ENCODE measurements around the gene SHOC1. TPM values are rescaled to one million over a fixed set of nuclear protein-coding genes. Genes with fewer than 3 reads are reported as not detected.

Gene SHOC1
- total and polyA plus RNA-seq, 4 donors: 0.18 to 0.48 (median 0.42) TPM

- Histone ChIP-seq H3K4me1 (ENCODE audit: control insufficient read depth in 5 of 5, insufficient read depth in 5 of 5, low read length in 5 of 5) (peaks cover 0 to 3% (median 2%) of the 10 kb centered on the region in 5 donors), H3K9me3 (ENCODE audit: control insufficient read depth in 4 of 4, insufficient read depth in 3 of 4, low read length in 3 of 4) (no peaks in the 10 kb centered on the region), H3K36me3 (ENCODE audit: control insufficient read depth in 4 of 4, insufficient read depth in 4 of 4, low read length in 4 of 4) (no peaks in the 10 kb centered on the region), H3K27me3 (ENCODE audit: control insufficient read depth in 3 of 3, insufficient read depth in 3 of 3, low read length in 2 of 3) (no peaks in the 10 kb centered on the region), H3K9ac (ENCODE audit: insufficient read depth in 1 of 2, low read length in 2 of 2) (no peak overlapping the region), H3K27ac (ENCODE audit: low read depth in 1 of 2, low read length in 1 of 2) (no peak overlapping the region), H3K4me3 (no peak overlapping the region)
- WGBS, 2 donors: 59 to 71% methylated on average over 2 of the region's 2 CpGs
- ATAC-seq (ENCODE audit: insufficient read depth, low FRiP score) (no peak), DNase-seq (no peak)
- no peak for TF ChIP-seq CTCF (IDR thresholded peaks at IDR 0.05; ENCODE audit: control extremely low read depth, extremely low read depth)
Observed at GRCh38 chr9:111836311-111836710, 41.6 kb upstream of the SHOC1 start.

- H3K4me3 ChIP-seq: no peak overlapping the region
- no peaks in the 10 kb centered on the region for H3K9me3 ChIP-seq (ENCODE audit: control insufficient read depth in 4 of 4, insufficient read depth in 3 of 4, low read length in 3 of 4)
- no peaks in the 10 kb centered on the region for H3K4me1 ChIP-seq (ENCODE audit: control insufficient read depth in 5 of 5, insufficient read depth in 5 of 5, low read length in 5 of 5)
- H3K27ac ChIP-seq (ENCODE audit: low read depth in 1 of 2, low read length in 1 of 2): no peak overlapping the region
- no peaks in the 10 kb centered on the region for H3K27me3 ChIP-seq (ENCODE audit: control insufficient read depth in 3 of 3, insufficient read depth in 3 of 3, low read length in 2 of 3)
- no peak for TF ChIP-seq CTCF (IDR thresholded peaks at IDR 0.05; ENCODE audit: control extremely low read depth, extremely low read depth)
- 79 to 87% methylated on average over 4 of the region's 4 CpGs for WGBS, 2 donors
- no peaks in the 10 kb centered on the region for H3K36me3 ChIP-seq (ENCODE audit: control insufficient read depth in 4 of 4, insufficient read depth in 4 of 4, low read length in 4 of 4)
- DNase-seq (no peak), ATAC-seq (ENCODE audit: insufficient read depth, low FRiP score) (no peak)
- H3K9ac ChIP-seq (ENCODE audit: insufficient read depth in 1 of 2, low read length in 2 of 2): no peak overlapping the region
Observed at GRCh38 chr9:111833941-111834340, 39.2 kb upstream of the SHOC1 start.

DNA sequence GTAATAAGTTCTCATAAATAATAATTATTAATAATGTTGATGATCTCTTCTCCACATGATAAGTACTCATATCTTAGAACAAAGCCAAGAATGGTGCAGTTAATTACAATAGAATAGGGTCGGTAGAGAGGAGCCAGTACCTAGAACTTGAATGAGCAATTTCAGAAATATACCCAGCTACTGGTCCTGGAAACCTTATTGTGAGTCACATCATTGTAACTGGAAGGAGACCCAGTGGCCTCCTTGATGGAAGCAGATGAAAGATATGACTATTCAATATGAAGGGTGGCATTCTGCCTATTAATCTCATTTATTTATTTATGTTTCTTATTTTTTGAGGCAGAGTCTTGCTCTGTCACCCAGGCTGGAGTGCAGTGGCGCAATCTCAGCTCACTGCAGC lies 37.7 kb upstream of the SHOC1 start:
- Histone ChIP-seq H3K27me3 (ENCODE audit: control insufficient read depth in 3 of 3, insufficient read depth in 3 of 3, low read length in 2 of 3) (no peaks in the 10 kb centered on the region), H3K4me3 (no peak overlapping the region), H3K4me1 (ENCODE audit: control insufficient read depth in 5 of 5, insufficient read depth in 5 of 5, low read length in 5 of 5) (no peaks in the 10 kb centered on the region), H3K36me3 (ENCODE audit: control insufficient read depth in 4 of 4, insufficient read depth in 4 of 4, low read length in 4 of 4) (no peaks in the 10 kb centered on the region), H3K27ac (ENCODE audit: low read depth in 1 of 2, low read length in 1 of 2) (no peak overlapping the region), H3K9me3 (ENCODE audit: control insufficient read depth in 4 of 4, insufficient read depth in 3 of 4, low read length in 3 of 4) (no peaks in the 10 kb centered on the region), H3K9ac (ENCODE audit: insufficient read depth in 1 of 2, low read length in 2 of 2) (no peak overlapping the region)
- ATAC-seq (ENCODE audit: insufficient read depth, low FRiP score): no peak
- DNase-seq: no peak
- no peak for TF ChIP-seq CTCF (IDR thresholded peaks at IDR 0.05; ENCODE audit: control extremely low read depth, extremely low read depth)
- WGBS, 2 donors: 89 to 93% methylated on average over 2 of the region's 2 CpGs

DNA sequence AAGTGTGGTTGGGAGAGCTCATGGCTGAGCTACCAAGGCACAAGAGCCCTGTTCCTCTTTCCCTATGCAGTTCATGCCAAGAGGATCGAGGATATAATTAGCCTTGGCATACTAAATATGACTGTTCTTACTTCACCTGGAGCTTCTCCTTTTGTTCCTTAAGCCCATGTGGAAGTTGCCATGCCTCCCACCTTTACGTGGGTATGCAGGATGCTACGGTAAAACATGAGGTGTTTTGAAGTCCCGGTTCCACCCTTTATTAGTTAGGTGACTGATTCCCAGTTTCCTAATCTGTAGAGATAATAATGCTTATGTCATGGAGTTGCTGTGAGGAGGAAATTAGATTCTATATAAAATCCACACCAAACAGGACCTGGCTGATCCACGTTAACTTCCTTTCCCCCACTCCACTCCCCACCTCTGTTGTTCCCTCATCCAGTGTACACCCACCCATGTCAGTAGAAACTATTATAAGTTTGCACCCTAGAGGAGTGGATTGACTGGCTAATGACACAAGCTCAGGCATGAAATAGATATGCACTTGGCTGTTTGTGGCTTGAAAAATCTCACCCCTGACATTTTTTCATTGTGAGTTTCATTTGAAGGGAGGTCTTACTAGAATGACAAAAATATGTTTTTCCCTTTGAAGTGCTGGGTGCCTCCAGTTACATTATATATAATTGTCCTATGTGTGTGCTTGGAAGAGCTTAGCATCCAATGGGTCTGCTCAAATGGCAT lies 36.8 kb upstream of the SHOC1 start:
- DNase-seq: no peak
- Histone ChIP-seq H3K4me3 (no peak overlapping the region), H3K9ac (ENCODE audit: insufficient read depth in 1 of 2, low read length in 2 of 2) (no peak overlapping the region), H3K4me1 (ENCODE audit: control insufficient read depth in 5 of 5, insufficient read depth in 5 of 5, low read length in 5 of 5) (no peaks in the 10 kb centered on the region), H3K27ac (ENCODE audit: low read depth in 1 of 2, low read length in 1 of 2) (no peak overlapping the region), H3K36me3 (ENCODE audit: control insufficient read depth in 4 of 4, insufficient read depth in 4 of 4, low read length in 4 of 4) (no peaks in the 10 kb centered on the region), H3K27me3 (ENCODE audit: control insufficient read depth in 3 of 3, insufficient read depth in 3 of 3, low read length in 2 of 3) (no peaks in the 10 kb centered on the region), H3K9me3 (ENCODE audit: control insufficient read depth in 4 of 4, insufficient read depth in 3 of 4, low read length in 3 of 4) (no peaks in the 10 kb centered on the region)
- WGBS, 2 donors: 75 to 83% methylated on average over 5 of the region's 5 CpGs
- no peak for TF ChIP-seq CTCF (IDR thresholded peaks at IDR 0.05; ENCODE audit: control extremely low read depth, extremely low read depth)
- no peak for ATAC-seq (ENCODE audit: insufficient read depth, low FRiP score)

Measured in lung (tissue), 12 donors.